GM18505 (cell line): ENCODE data around the gene CPSF7.
"Not testable (repeated sequence)": the region's sequence is repeated elsewhere in the genome, so short reads cannot be mapped to it uniquely, and the experiment has no call there.

Experiments
- ATAC-seq: cut with Tn5 transposase; IDR thresholded peaks from one replicate; pipeline ENCODE4 v1.9.1; 2021; ENCODE audit not compliant: unreplicated experiment
- POLR2A ChIP-seq: IDR thresholded peaks from 4 replicates; pipeline ENCODE4 v1.6.1; 2011; ENCODE audit warnings: borderline replicate concordance; ENCODE audit not compliant: insufficient read depth, insufficient read length; ENCODE audit errors: extremely low read depth

Gene CPSF7

DNA sequence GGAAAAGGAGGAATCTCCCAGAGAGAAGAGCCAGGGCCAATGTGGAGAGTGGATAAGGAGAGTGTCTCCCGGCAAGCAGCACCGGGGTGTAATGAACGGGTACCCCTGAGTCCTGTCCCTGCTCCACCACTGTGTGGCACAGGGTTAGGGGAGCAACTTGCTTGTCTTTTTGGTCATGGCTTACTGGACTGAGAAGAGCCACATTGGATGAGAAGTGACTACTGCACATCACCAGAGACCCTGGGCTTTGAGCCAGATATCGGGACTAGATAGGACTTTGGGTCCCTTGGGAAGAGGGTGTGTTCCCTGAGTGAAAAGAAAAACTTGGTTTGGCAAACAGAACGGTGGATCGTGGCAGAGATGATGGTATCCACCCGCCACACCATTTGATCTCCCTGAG, 24.7 kb upstream of the CPSF7 start:
- no peak for ATAC-seq

DNA sequence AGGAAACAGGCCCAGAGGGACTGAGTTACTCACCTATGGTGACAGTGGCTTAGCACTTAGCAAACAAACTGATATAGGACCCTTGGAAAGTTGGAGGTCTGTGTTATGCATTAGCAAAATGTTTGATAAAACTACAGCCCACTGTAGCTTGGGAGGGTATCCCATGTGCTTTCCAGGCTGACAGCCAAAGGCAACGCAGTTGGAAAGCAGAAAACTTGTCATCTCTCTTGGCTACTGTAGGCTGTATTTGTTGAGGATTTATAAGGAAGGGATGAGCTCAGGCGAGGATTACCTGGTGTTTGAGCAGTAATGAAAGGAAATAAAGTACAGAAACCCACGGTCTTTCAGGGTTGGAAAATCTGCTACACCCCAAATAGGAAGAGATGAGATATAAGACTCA, 23.9 kb upstream of the CPSF7 start:
- no peak for TF ChIP-seq POLR2A
- ATAC-seq: no peak

More for the DNA sequence above, 24.7 kb upstream of the CPSF7 start:
- TF ChIP-seq POLR2A: no peak

GRCh38 chr11:61452825-61453224, 23.1 kb upstream of the CPSF7 start:
- TF ChIP-seq POLR2A: no peak
- no peak for ATAC-seq

DNA sequence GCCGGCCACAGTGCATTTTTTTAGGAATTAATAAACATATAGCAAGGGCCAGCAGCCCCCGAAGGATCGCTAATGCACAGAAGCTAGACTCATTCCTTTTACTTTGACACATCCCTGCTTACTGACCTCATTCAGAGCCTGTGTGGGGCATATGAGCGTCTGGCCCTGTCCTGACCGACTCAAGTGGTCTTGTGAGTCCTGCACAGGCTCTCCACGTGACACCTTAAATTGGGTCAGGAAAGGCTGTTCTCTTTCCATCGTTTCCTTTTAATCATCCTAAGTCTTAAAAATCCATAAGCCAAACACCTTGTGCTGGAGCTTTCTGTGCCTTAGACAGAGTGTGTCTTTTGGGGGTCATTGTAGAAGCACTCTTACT, 18.8 kb upstream of the CPSF7 start:
- no peak for ATAC-seq
- TF ChIP-seq POLR2A: no peak

DNA sequence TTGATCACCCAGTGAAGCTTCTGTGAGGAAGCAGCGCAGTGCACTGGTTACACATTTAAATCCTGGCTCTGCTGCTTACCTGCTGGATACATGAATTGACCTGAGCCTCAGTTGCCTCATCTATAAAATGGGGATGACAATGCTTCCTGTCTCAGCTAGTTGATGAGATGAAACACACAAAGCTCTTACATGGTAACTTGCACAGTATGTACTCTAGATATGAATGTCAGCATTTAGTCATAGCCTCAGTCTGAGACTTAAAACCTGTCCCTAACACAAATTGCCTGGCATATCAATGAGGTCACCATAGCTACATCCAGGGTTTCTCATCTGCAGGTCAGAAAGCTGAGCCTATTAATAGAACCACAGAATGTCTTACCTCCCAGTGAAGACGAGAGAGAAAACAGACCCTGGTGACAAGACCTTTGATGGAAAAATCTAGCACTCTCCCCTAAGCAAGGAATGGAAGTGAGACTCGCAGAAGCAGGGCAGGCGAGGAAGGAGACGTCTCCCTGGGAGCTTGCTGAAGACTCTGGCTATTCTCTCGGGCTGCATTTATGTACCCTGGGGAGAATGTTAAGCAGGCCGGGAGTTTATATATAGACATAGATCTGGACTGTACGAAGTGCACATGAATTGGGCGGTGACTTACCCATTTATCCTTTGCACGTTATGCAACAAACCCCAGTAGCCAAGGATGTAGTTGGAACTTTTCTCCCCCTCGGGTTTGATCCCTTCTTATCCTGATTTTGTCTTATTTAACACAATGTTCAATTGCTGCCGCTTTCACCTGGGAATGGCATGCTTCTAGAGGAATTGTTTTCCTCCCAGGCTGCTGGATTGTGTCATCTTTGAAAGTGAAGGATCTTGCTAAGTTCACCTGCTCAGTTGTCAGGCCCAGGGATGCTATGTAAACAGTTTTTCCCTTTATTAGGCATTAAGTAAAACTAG, 18.1 kb upstream of the CPSF7 start:
- no peak for ATAC-seq
- no peak for TF ChIP-seq POLR2A

- TF ChIP-seq POLR2A: no peak
- ATAC-seq: no peak
Measured at GRCh38 chr11:61446211-61446651, 16.5 kb upstream of the CPSF7 start.

- no peak for ATAC-seq
- TF ChIP-seq POLR2A: no peak
Measured at GRCh38 chr11:61445516-61445915, 15.7 kb upstream of the CPSF7 start.

GRCh38 chr11:61442616-61443015, 12.8 kb upstream of the CPSF7 start:
- no peak for ATAC-seq
- TF ChIP-seq POLR2A: no peak

GRCh38 chr11:61439615-61440014, 9.8 kb upstream of the CPSF7 start:
- ATAC-seq: no peak
- TF ChIP-seq POLR2A: no peak

DNA sequence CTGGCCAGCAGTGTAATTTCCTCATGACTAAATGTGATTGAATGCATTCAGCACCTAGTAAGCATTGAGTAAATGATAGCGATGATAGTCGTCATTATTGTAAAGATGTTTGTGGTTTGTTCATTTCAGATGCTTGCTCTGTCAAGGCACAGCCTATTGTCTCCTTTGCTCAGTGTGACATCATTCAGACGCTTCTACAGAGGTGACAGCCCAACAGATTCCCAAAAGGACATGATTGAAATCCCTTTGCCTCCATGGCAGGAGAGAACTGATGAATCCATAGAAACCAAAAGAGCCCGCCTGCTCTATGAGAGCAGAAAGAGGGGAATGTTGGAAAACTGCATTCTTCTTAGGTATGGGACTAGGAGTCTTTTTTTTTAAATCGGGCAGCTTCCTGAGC, 7.7 kb upstream of the CPSF7 start:
- TF ChIP-seq POLR2A: no peak
- no peak for ATAC-seq

GRCh38 chr11:61430839-61431238, 1.1 kb upstream of the CPSF7 start:
- ATAC-seq: not testable (repeated sequence)

DNA sequence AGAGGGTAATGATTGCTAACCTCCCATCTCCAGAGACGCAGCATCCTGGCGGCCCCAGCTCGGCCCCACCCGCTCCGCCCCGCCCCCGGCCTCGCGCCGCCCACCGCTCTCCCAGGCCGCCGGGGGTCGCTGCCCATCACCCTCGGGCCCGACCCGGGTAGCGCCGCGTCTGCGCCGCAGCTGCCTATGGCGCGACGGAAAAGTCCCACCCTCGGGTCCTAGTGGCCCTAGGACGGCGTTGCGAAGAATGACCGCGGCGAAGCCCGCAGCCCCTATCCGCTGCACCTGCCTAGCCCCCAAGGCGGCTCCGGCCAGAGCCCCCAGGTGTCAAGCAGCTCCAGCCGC, 457 bp downstream of the CPSF7 start:
- ATAC-seq: peak; percentile 60
- no peak for TF ChIP-seq POLR2A

GRCh38 chr11:61425367-61426131, 4.2 kb downstream of the CPSF7 start:
- no peak for ATAC-seq
- TF ChIP-seq POLR2A: no peak

- TF ChIP-seq POLR2A: no peak
- ATAC-seq: no peak
Measured at GRCh38 chr11:61422226-61422625, 7.5 kb downstream of the CPSF7 start.
